GM20000 (cell line): ENCODE measurements around the gene TMPRSS13.

Experiments
- DNase-seq: peaks from one replicate; pipeline ENCODE4 v3.0.0; 2012; ENCODE audit warnings: low spot score
- CTCF ChIP-seq: IDR thresholded peaks from 2 replicates; pipeline ENCODE4 v1.5.1; 2012; ENCODE audit warnings: mild to moderate bottlenecking, control low read depth; ENCODE audit errors: extremely low read depth, missing control alignments

The TMPRSS13 gene

GRCh38 chr11:117860139-117860538 lies 69.1 kb downstream of the TMPRSS13 start:
- no peak for TF ChIP-seq CTCF
- DNase-seq = no peak

- no peak for TF ChIP-seq CTCF
- no peak for DNase-seq
These were observed 69.6 kb downstream of the TMPRSS13 start for GRCh38 chr11:117859488-117860112.

- no peak for DNase-seq
- TF ChIP-seq CTCF = no peak
These were observed 70.1 kb downstream of the TMPRSS13 start for GRCh38 chr11:117859061-117859460.

- no peak for DNase-seq
- no peak for TF ChIP-seq CTCF
These were observed 71.3 kb downstream of the TMPRSS13 start for GRCh38 chr11:117857734-117858414.

GRCh38 chr11:117855912-117856651 lies 73.1 kb downstream of the TMPRSS13 start:
- TF ChIP-seq CTCF = no peak

GRCh38 chr11:117855186-117855845 lies 73.9 kb downstream of the TMPRSS13 start:
- no peak for DNase-seq
- no peak for TF ChIP-seq CTCF

More at GRCh38 chr11:117855912-117856651, 73.1 kb downstream of the TMPRSS13 start:
- no peak for DNase-seq
